Type B pancreatic cell (in vitro differentiated cells): ENCODE measurements around the gene LRP1-AS. TPM values are rescaled to one million over a fixed set of nuclear protein-coding genes. Genes with fewer than 3 reads are reported as not detected.

Source experiments
- DNase-seq: peaks from one replicate; pipeline ENCODE4 v3.0.0; 2021; ENCODE audit warnings: mixed read lengths; ENCODE audit not compliant: unreplicated experiment; ENCODE audit errors: extremely low spot score
- H3K27ac Mint-ChIP-seq: 2 replicates; pipeline ENCODE4 v1.8.0; 2021; ENCODE audit warnings: mild to moderate bottlenecking, mixed read lengths
- H3K27me3 Mint-ChIP-seq: 2 replicates; pipeline ENCODE4 v1.8.0; 2021; ENCODE audit warnings: mixed read lengths
- H3K36me3 Mint-ChIP-seq: 2 replicates; pipeline ENCODE4 v1.8.0; 2021; ENCODE audit warnings: mixed read lengths
- H3K4me1 Mint-ChIP-seq: one replicate; pipeline ENCODE4 v1.8.0; 2021; ENCODE audit warnings: mixed read lengths; ENCODE audit not compliant: unreplicated experiment
- H3K4me3 Mint-ChIP-seq: 2 replicates; pipeline ENCODE4 v1.8.0; 2021; ENCODE audit warnings: mild to moderate bottlenecking, mixed read lengths
- H3K9me3 Mint-ChIP-seq: 2 replicates; pipeline ENCODE4 v1.8.0; 2021; ENCODE audit warnings: mixed read lengths
- long read RNA-seq: library from polyadenylated mRNA; unstranded; transcript quantifications from one replicate; pipeline ENCODE4 v2.0.0, GENCODE V29; 2020
- total RNA-seq: library from RNA; stranded (reverse); gene quantifications from 2 replicates; pipeline ENCODE4 v1.2.1, GENCODE V29; 2021; ENCODE audit warnings: low replicate concordance
- TF ChIP-seq, protein P1 (sequence below): fragments of 200-600 bp; sonication (generic); conservative IDR thresholded peaks from 2 replicates; pipeline ENCODE4 v1.5.0; 2021; ENCODE audit warnings: antibody characterized with exemption, mild to moderate bottlenecking

LRP1-AS gene
- not detected in 2 replicates for total RNA-seq
- long read RNA-seq = 0 reads

DNA sequence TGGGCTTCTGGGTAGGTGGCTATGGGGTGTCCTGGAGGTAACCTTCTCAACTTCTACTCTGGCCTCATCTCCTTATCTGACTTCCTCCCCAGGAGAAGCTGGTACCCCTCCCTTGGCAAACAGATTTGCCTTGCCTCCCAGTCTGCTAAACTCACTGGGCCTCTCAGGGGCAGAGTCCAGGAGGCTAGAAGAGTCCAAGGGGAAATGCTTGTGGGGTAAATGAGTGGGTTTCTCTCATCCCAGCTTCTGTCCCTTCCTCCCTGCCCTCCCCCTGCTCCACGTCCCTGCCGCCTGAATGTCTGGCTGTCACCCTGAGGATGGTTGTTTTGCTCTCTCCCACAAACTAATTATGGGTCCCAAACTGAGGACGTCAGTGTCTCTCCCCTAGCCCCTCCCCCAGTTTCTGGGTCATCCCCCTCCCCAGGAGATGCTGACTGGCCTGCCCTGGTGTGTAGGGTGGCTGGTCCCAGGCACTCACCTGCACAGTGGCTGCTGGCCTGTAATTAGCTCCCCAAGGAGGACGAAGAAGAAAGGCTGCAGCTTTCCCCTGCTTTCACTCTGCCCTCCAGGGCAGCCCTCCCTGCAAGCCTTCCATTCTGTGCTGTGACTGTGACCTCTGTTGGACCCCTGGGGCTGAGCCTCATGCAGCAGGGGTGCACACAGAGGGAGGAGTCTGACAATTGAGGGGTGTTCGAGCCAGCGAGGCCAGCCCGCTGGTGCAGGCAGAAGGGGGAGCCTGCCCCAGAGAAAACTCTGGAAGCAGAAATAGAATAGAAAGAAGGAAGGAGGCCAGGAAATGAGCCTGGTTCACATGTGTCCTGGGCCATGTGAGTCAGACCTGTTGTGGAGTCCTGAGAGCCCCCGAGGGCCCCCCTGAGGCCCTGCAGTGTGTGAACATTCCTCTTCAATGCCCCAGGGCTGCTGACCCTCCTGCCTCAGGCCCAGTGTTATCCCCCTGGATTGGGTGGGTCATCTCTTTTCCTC lies at the start of gene LRP1-AS:
TSS of gene LRP1-AS (minus strand) at position 659 of the 984 bp plus-strand sequence.
- Mint-ChIP-seq H3K36me3 (peaks cover 23% of the 10 kb centered on the region), H3K27me3 (no peaks in the 10 kb centered on the region), H3K4me3 (peak within 1 kb of the TSS; percentile 41), H3K9me3 (no peaks in the 10 kb centered on the region), H3K4me1 (peaks cover 59% of the 10 kb centered on the region), H3K27ac (peak within 1 kb of the TSS; percentile 76)
- TF ChIP-seq, protein P1, sequence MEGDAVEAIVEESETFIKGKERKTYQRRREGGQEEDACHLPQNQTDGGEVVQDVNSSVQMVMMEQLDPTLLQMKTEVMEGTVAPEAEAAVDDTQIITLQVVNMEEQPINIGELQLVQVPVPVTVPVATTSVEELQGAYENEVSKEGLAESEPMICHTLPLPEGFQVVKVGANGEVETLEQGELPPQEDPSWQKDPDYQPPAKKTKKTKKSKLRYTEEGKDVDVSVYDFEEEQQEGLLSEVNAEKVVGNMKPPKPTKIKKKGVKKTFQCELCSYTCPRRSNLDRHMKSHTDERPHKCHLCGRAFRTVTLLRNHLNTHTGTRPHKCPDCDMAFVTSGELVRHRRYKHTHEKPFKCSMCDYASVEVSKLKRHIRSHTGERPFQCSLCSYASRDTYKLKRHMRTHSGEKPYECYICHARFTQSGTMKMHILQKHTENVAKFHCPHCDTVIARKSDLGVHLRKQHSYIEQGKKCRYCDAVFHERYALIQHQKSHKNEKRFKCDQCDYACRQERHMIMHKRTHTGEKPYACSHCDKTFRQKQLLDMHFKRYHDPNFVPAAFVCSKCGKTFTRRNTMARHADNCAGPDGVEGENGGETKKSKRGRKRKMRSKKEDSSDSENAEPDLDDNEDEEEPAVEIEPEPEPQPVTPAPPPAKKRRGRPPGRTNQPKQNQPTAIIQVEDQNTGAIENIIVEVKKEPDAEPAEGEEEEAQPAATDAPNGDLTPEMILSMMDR = no peak
- no peak for DNase-seq

DNA sequence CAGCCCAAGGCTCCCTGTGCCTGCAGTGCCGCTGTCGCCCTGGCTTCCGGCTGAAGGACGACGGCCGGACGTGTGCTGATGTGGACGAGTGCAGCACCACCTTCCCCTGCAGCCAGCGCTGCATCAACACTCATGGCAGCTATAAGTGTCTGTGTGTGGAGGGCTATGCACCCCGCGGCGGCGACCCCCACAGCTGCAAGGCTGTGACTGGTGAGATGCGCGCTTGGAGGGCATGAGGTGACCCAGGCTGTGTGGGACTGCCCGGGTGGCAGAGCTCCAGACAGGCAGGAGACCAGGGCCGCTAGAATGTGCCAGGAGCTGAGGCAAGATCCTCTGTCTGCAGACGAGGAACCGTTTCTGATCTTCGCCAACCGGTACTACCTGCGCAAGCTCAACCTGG lies 49.5 kb upstream of the LRP1-AS start:
- DNase-seq = no peak
- TF ChIP-seq, protein P1 = no peak
- H3K9me3 Mint-ChIP-seq = no peaks in the 10 kb centered on the region
- no peaks in the 10 kb centered on the region for H3K4me1 Mint-ChIP-seq
- H3K4me3 Mint-ChIP-seq = no peak overlapping the region
- H3K27ac Mint-ChIP-seq = no peak overlapping the region
- peaks cover 20% of the 10 kb centered on the region for H3K36me3 Mint-ChIP-seq
- no peaks in the 10 kb centered on the region for H3K27me3 Mint-ChIP-seq

DNA sequence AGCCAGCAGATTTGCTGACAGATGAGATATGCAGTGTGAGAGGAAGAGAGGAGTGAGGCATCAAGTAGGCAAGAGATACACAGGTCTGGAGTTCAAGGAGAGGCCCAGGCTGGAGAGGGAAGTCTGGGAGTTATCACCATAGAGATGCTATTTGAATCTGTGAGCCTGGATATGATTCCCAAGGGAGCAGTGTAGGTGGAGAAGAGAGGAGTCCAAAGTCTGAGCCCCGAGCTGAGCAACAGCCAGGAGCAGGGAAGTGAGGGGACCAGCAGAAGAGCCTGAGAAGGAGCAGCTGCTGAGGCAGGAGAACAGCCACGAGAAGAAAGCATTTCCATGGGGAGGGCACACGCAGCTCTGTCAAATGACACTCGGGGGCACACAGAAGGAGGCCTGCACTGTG lies 49.0 kb upstream of the LRP1-AS start:
- TF ChIP-seq, protein P1 = no peak
- H3K36me3 Mint-ChIP-seq = peaks cover 25% of the 10 kb centered on the region
- no peaks in the 10 kb centered on the region for H3K27me3 Mint-ChIP-seq
- DNase-seq = no peak
- H3K9me3 Mint-ChIP-seq = no peaks in the 10 kb centered on the region
- H3K4me3 Mint-ChIP-seq = no peak overlapping the region
- H3K27ac Mint-ChIP-seq = no peak overlapping the region
- H3K4me1 Mint-ChIP-seq = no peaks in the 10 kb centered on the region

DNA sequence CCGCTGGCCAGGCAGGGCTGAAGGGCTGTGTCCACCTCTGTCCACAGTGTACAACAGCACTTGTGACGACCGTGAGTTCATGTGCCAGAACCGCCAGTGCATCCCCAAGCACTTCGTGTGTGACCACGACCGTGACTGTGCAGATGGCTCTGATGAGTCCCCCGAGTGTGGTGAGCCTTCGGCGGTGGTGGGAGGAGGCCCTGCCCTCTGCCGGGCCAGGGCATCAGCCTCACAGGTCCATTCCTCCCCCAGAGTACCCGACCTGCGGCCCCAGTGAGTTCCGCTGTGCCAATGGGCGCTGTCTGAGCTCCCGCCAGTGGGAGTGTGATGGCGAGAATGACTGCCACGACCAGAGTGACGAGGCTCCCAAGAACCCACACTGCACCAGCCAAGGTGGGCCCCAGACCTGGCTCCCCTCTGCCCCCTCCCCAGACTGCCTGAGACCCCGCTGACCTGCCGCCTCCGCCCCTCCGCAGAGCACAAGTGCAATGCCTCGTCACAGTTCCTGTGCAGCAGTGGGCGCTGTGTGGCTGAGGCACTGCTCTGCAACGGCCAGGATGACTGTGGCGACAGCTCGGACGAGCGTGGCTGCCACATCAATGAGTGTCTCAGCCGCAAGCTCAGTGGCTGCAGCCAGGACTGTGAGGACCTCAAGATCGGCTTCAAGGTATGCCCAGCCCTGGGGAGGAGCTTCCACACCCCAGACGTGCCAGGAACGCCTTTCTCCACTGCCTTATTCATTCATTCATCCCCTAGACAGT lies 48.4 kb upstream of the LRP1-AS start:
- H3K36me3 Mint-ChIP-seq = peaks cover 25% of the 10 kb centered on the region
- TF ChIP-seq, protein P1 = no peak

DNA sequence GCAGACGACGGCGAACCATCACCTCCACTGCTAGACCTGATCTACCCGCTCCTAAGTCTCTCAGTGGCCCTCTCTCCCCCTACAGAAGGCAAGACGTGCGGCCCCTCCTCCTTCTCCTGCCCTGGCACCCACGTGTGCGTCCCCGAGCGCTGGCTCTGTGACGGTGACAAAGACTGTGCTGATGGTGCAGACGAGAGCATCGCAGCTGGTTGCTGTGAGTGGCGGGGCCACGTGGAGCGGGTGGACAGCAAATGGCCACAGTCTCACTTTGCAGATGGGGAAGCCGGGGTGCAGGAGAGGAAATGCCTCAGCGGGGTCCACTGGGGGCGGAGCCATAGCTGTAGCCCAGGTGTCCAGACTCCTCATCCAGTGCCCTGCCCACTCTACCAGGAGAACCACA lies 47.8 kb upstream of the LRP1-AS start:
- Mint-ChIP-seq H3K36me3 (peaks cover 25% of the 10 kb centered on the region), H3K4me1 (no peaks in the 10 kb centered on the region), H3K27me3 (no peaks in the 10 kb centered on the region), H3K27ac (no peak overlapping the region), H3K4me3 (no peak overlapping the region), H3K9me3 (no peaks in the 10 kb centered on the region)
- DNase-seq = no peak
- TF ChIP-seq, protein P1 = no peak

More for the DNA sequence above, 48.4 kb upstream of the LRP1-AS start:
- H3K4me3 Mint-ChIP-seq = no peak overlapping the region
- no peak overlapping the region for H3K27ac Mint-ChIP-seq
- no peaks in the 10 kb centered on the region for H3K27me3 Mint-ChIP-seq
- H3K9me3 Mint-ChIP-seq = no peaks in the 10 kb centered on the region
- no peaks in the 10 kb centered on the region for H3K4me1 Mint-ChIP-seq
- DNase-seq = no peak
